ENCODE data around the gene GAS7.

Gene GAS7

DNA sequence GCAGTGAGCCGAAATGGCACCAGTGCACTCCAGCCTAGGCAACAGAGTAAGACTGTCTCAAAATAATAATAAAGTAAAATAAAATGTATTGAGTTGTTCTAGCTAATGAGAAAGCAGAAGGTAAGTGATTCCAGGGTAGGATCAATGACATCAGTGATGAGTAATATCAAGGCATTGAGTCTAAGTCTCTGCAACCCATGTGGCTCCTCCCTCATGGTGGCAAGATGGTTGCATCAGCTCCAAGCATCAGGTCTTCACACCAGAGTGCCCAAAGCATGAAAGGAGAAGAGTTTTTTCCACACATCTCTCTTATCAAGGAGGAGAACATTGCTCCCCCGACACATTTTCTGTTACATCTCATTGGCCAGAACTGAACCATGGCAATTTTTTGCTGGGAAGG is 34.8 kb upstream of the GAS7 start:
- TF ChIP-seq, protein P1, sequence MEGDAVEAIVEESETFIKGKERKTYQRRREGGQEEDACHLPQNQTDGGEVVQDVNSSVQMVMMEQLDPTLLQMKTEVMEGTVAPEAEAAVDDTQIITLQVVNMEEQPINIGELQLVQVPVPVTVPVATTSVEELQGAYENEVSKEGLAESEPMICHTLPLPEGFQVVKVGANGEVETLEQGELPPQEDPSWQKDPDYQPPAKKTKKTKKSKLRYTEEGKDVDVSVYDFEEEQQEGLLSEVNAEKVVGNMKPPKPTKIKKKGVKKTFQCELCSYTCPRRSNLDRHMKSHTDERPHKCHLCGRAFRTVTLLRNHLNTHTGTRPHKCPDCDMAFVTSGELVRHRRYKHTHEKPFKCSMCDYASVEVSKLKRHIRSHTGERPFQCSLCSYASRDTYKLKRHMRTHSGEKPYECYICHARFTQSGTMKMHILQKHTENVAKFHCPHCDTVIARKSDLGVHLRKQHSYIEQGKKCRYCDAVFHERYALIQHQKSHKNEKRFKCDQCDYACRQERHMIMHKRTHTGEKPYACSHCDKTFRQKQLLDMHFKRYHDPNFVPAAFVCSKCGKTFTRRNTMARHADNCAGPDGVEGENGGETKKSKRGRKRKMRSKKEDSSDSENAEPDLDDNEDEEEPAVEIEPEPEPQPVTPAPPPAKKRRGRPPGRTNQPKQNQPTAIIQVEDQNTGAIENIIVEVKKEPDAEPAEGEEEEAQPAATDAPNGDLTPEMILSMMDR (IDR thresholded peaks at IDR 0.05; ENCODE audit: insufficient read depth, low read depth, low read length, missing control alignments): no peak
- no peak for DNase-seq (ENCODE audit: low read depth)
- no peak overlapping the region for H3K4me3 ChIP-seq (ENCODE audit: low read depth, low read length)

DNA sequence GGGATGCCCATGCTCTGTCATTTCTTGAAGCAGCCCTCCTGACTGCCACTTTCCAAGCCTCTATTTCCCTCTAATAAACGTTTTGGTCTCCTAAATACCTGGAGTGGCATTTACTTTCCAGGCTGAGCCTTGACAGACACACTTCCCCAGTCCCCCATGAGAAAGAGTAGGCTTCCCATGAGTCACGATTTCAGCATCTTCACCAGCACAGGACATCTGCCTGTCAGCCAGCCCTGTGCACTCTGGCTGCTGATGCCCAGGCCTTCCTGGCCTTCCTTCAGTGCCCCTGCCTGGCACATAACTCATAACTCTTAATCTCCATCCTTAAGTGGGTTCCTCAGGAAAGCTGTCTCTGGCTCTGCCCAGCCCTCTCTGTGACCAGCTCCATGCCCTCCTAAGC is 30.8 kb upstream of the GAS7 start:
- TF ChIP-seq, protein P1 (IDR thresholded peaks at IDR 0.05; ENCODE audit: insufficient read depth, low read depth, low read length, missing control alignments): no peak
- DNase-seq (ENCODE audit: low read depth): no peak

DNA sequence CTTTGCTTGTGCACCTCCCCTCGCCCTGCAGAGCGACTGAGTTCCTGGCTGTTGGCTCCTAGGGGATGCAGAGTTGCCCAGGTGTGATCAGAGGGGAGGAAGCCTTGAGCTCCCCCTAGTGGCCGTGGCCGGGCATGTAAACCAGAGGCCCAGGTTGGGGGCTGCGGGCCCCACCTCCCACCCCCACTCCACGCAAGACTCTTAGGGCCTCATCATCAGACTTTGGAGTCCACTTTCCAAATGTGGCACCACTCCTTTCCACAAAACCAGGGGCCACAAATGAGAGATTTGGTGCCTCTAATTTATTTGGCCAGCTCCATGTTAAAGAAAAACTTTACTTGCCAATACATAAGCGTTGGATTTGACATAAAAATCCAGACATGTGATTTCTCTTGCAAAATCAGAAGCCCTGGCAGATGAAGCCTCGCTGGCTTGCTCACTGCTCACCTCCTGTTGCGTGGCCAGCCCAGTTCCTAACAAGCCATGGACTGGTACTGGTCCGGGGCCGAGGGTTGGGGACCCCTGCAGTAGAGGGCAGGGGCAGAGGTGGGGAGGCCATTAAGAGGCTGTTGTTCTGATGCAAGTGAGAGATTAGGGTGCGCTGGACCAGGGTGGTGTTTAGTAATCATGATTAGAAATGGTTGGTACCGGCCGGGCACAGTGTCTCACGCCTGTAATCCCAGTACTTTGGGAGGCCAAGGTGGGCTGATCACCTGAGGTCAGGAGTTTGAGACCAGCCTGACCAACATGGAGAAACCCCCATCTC is 28.7 kb upstream of the GAS7 start:
- peak; percentile 67 for DNase-seq (ENCODE audit: low read depth)
- TF ChIP-seq, protein P1 (IDR thresholded peaks at IDR 0.05; ENCODE audit: insufficient read depth, low read depth, low read length, missing control alignments): peak; percentile 93
- H3K4me3 ChIP-seq (ENCODE audit: low read depth, low read length): no peak overlapping the region

More for the DNA sequence above, 30.8 kb upstream of the GAS7 start:
- no peak overlapping the region for H3K4me3 ChIP-seq (ENCODE audit: low read depth, low read length)

DNA sequence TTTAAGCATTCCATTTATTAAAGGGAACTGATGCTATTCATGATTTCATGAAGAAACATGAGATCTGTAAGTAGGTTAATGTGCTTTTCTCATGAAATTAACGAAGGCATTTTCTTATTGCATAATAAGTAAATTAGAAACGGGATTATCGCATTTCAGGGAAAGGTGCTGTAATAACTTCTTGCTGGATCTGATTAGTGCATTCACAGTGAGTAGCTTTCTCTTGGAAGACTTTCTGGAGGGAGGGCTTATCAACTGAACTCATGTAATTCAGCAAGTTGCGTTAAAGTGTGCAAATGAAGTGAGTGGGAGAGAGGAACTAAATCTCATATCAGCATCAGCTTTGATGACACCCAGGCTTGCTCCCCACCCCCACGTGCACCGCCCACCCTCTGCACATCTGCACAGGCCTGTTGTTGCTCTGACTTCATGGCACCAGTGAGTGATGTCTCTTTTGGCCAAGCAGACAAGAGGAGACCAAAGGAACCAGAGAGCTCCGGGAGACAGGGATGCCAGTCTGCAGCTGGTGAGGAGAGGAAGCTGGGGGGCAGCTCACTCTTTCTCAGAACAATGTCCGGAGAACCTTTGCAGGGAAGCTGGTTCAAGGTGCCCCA is 26.3 kb upstream of the GAS7 start:
- TF ChIP-seq, protein P1 (IDR thresholded peaks at IDR 0.05; ENCODE audit: insufficient read depth, low read depth, low read length, missing control alignments): no peak
- H3K4me3 ChIP-seq (ENCODE audit: low read depth, low read length): no peak overlapping the region
- DNase-seq (ENCODE audit: low read depth): no peak

DNA sequence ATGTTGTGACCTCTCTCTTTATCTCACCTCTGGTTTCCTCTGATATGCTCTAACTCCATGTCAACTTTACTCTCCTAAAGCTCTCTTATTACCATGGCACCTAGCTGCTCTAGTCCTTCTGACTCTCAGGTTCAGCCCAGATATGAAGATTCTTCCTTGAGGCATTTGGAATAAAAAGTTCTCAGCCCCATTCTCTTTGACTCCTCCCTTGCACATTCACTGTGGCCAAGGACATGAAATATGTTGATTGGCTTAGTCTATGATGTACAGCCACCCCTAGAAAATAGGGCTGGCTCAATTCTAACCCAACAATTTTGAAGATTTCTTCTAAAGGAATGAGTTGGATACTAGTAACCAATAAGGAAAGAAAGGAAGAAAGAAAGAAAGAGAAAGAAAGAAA is 20.8 kb upstream of the GAS7 start:
- TF ChIP-seq, protein P1 (IDR thresholded peaks at IDR 0.05; ENCODE audit: insufficient read depth, low read depth, low read length, missing control alignments): no peak
- no peak for DNase-seq (ENCODE audit: low read depth)
- no peak overlapping the region for H3K4me3 ChIP-seq (ENCODE audit: low read depth, low read length)

DNA sequence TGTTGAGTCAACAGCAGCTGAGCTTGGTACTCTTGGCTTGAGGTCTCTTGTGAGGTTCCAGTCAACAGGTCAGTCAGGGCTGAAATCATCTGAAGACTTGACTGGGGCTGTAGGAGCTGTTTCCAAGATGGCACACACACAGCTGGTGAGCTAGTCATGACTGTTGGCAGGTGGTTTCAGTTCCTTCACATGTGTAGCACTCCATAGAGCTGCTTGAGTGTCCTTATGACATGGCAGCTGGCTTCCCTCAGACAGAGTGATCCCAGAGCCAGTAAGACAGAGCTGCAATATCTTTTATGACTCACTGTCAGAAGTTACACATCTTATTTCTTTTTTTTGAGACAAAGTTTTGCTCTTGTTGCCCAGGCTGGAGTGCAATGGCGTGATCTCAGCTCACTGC is 19.5 kb upstream of the GAS7 start:
- TF ChIP-seq, protein P1 (IDR thresholded peaks at IDR 0.05; ENCODE audit: insufficient read depth, low read depth, low read length, missing control alignments): no peak
- peak; percentile 64 for DNase-seq (ENCODE audit: low read depth)
- no peak overlapping the region for H3K4me3 ChIP-seq (ENCODE audit: low read depth, low read length)

Data from GM12865 (cell line).